GM23338 (cell line): ENCODE results near the gene CCDC24. TPM values are rescaled to one million over a fixed set of nuclear protein-coding genes. Genes with fewer than 3 reads are reported as not detected.

Experiments
- ATAC-seq: fragments of 200-7000 bp; cut with Tn5 transposase; 3 replicates; pipeline ENCODE4 v1.9.1; 2020
- DNase-seq: peaks from one replicate; pipeline ENCODE4 v3.0.0-alpha.2; 2015; ENCODE audit warnings: low spot score
- H2AFZ ChIP-seq: fragments of 200-600 bp; sonication (generic); 2 replicates; pipeline ENCODE4 v1.8.0; 2016; ENCODE audit warnings: antibody characterized with exemption, mild to moderate bottlenecking, moderate library complexity
- H3F3A ChIP-seq: fragments of 200-600 bp; sonication (generic); replicated peaks from 2 replicates; pipeline ENCODE4 v1.8.0; 2017; ENCODE audit warnings: antibody characterized with exemption, mixed run types, low read depth
- H3K27ac ChIP-seq: fragments of 200-600 bp; sonication (generic); 2 replicates; pipeline ENCODE4 v1.6.1; 2016; ENCODE audit warnings: low read depth
- H3K27me3 ChIP-seq: fragments of 200-600 bp; sonication (generic); 2 replicates; pipeline ENCODE4 v1.8.0; 2016; ENCODE audit warnings: mild to moderate bottlenecking, mixed run types, moderate library complexity; ENCODE audit not compliant: insufficient read depth
- H3K36me3 ChIP-seq: fragments of 200-600 bp; sonication (generic); 2 replicates; pipeline ENCODE4 v1.8.0; 2016; ENCODE audit warnings: mild to moderate bottlenecking; ENCODE audit not compliant: insufficient read depth
- H3K4me1 ChIP-seq: fragments of 200-600 bp; sonication (generic); 2 replicates; pipeline ENCODE4 v1.8.0; 2016; ENCODE audit warnings: mild to moderate bottlenecking, moderate library complexity; ENCODE audit not compliant: insufficient read depth
- H3K4me2 ChIP-seq: fragments of 200-600 bp; sonication (generic); 2 replicates; pipeline ENCODE4 v1.7.1; 2017; ENCODE audit warnings: mixed run types
- H3K4me3 ChIP-seq: fragments of 200-600 bp; sonication (generic); 2 replicates; pipeline ENCODE4 v1.6.1; 2016; ENCODE audit warnings: mixed run types
- H3K79me2 ChIP-seq: fragments of 200-600 bp; sonication (generic); replicated peaks from 2 replicates; pipeline ENCODE4 v1.8.0; 2017; ENCODE audit warnings: mild to moderate bottlenecking; ENCODE audit not compliant: insufficient read depth
- H3K9me2 ChIP-seq: fragments of 200-600 bp; sonication (generic); 2 replicates; pipeline ENCODE4 v1.8.0; 2017; ENCODE audit not compliant: insufficient read depth
- H4K20me1 ChIP-seq: fragments of 200-600 bp; sonication (generic); replicated peaks from 2 replicates; pipeline ENCODE4 v1.8.0; 2017; ENCODE audit warnings: mild to moderate bottlenecking; ENCODE audit not compliant: insufficient read depth
- H3K27ac Mint-ChIP-seq: 2 replicates; pipeline ENCODE4 v1.8.0; 2020; ENCODE audit warnings: inconsistent platforms, mild to moderate bottlenecking, moderate library complexity, mixed read lengths
- H3K27me3 Mint-ChIP-seq: 3 replicates; pipeline ENCODE4 v1.8.0; 2022; ENCODE audit warnings: low read depth, mild to moderate bottlenecking, moderate library complexity, mixed read lengths, inconsistent platforms; ENCODE audit not compliant: insufficient read depth, poor library complexity
- H3K36me3 Mint-ChIP-seq: 3 replicates; pipeline ENCODE4 v1.8.0; 2021; ENCODE audit warnings: low read depth, mild to moderate bottlenecking, inconsistent platforms, moderate library complexity, mixed read lengths
- H3K4me1 Mint-ChIP-seq: 3 replicates; pipeline ENCODE4 v1.8.0; 2020; ENCODE audit warnings: mild to moderate bottlenecking, inconsistent platforms, mixed read lengths
- H3K4me3 Mint-ChIP-seq: 3 replicates; pipeline ENCODE4 v1.8.0; 2021; ENCODE audit warnings: moderate library complexity, mild to moderate bottlenecking, inconsistent platforms, mixed read lengths
- H3K9me3 Mint-ChIP-seq: 3 replicates; pipeline ENCODE4 v1.8.0; 2020; ENCODE audit warnings: moderate library complexity, mild to moderate bottlenecking, inconsistent platforms, mixed read lengths
- EZH2 ChIP-seq: fragments of 200-600 bp; sonication (generic); IDR thresholded peaks from one replicate; pipeline ENCODE4 v1.8.0; 2017; ENCODE audit warnings: antibody characterized with exemption, mild to moderate bottlenecking, low read depth; ENCODE audit not compliant: unreplicated experiment
- EZH2phosphoT487 ChIP-seq: fragments of 200-600 bp; sonication (generic); IDR thresholded peaks from one replicate; pipeline ENCODE4 v1.8.1; 2018; ENCODE audit warnings: antibody characterized with exemption; ENCODE audit not compliant: unreplicated experiment
- JUNB ChIP-seq: IDR thresholded peaks from one replicate; pipeline ENCODE4 v1.6.1; 2016; ENCODE audit warnings: antibody characterized with exemption; ENCODE audit not compliant: unreplicated experiment
- NANOG ChIP-seq: IDR thresholded peaks from 2 replicates; pipeline ENCODE4 v1.6.1; 2016; ENCODE audit warnings: antibody characterized with exemption, borderline replicate concordance
- POLR2AphosphoS5 ChIP-seq: IDR thresholded peaks from 2 replicates; pipeline ENCODE4 v1.6.1; 2016; ENCODE audit warnings: antibody characterized with exemption, low read depth
- STAT1 ChIP-seq: IDR thresholded peaks from one replicate; pipeline ENCODE4 v1.6.1; 2016; ENCODE audit warnings: antibody characterized with exemption; ENCODE audit not compliant: unreplicated experiment
- ZNF114 ChIP-seq: fragments of 250-450 bp; sonication (Bioruptor Pico); IDR thresholded peaks from 2 replicates; pipeline ENCODE4 v1.5.0; 2020; ENCODE audit warnings: mild to moderate bottlenecking, moderate library complexity
- polyA plus RNA-seq: library from polyadenylated mRNA; unstranded; fragments of >200 nt; fragmentation: Nextera tagmentation; extraction: Ambion mirVana; gene quantifications from 2 replicates; pipeline ENCODE4 v1.2.1, GENCODE V29; 2016
- total RNA-seq: library from RNA; depleted of rRNA; stranded (reverse); fragments of >200 nt; shearing (Covaris generic); gene quantifications from 2 replicates; pipeline ENCODE4 v1.2.3, GENCODE V29; 2014
- TF ChIP-seq, protein P1 (sequence below): IDR thresholded peaks from 2 replicates; pipeline ENCODE4 v1.6.1; 2016; ENCODE audit warnings: antibody characterized with exemption
- TF ChIP-seq, protein P2 (sequence below): IDR thresholded peaks from one replicate; pipeline ENCODE4 v1.6.1; 2018; ENCODE audit warnings: antibody characterized with exemption; ENCODE audit not compliant: unreplicated experiment
- TF ChIP-seq, protein P3 (sequence below): fragments of 250-450 bp; sonication (Bioruptor Pico); IDR thresholded peaks from 2 replicates; pipeline ENCODE4 v1.5.0; 2020; ENCODE audit warnings: mild to moderate bottlenecking, moderate library complexity
- TF ChIP-seq, protein P4 (sequence below), 2 experiments: fragments of 200-600 bp in 1 of 2; sonication (generic) in 1 of 2; conservative IDR thresholded peaks; 2 replicates each; pipeline versions ENCODE4 v1.5.1 to v1.6.1; 2016 to 2017; ENCODE audit warnings: antibody characterized with exemption in 2 of 2, low read depth in 2 of 2, mild to moderate bottlenecking in 2 of 2, moderate library complexity in 1 of 2

CCDC24 gene
- total and polyA plus RNA-seq, 2 experiments from 2014 or later = 8.3 to 17.2 TPM

DNA sequence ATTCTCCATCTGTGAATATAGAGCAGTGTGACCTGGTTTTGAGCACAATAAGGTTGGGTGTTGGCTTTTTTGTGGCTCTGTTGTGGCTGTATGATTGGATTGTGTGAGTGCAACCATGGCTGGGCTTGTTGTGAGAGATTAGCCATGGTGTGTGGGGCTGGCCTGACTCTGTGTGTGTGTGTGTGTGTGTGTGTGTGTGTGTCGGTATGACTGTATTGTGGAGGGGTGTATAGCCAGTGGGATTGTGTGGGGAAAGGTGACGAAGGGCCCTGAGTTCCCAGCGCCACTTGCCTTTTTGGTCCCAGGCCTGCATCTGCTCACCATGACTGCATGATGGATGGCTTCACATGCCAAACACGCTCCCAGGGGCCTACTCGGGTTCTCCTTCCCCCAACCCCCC lies 45.8 kb downstream of the CCDC24 start:
- H3K9me3 Mint-ChIP-seq = no peaks in the 10 kb centered on the region
- ATAC-seq = no peak

More for the DNA sequence above, 45.8 kb downstream of the CCDC24 start:
- Histone ChIP-seq H2AFZ (no peak overlapping the region), H3K4me3 (no peak overlapping the region), H3K9me2 (no peaks in the 10 kb centered on the region), H3K4me1 (peaks cover 11% of the 10 kb centered on the region), H3K79me2 (no peaks in the 10 kb centered on the region), H4K20me1 (no peaks in the 10 kb centered on the region), H3K36me3 (no peaks in the 10 kb centered on the region), H3K27me3 (0 out of 2 replicates have a peak, but pooled peaks cover 3% of the 10 kb centered on the region), H3K27ac (no peak overlapping the region), H3F3A (peaks cover 7% of the 10 kb centered on the region; the same call in 1 of the 2 replicates), H3K4me2 (no peak overlapping the region)
- Mint-ChIP-seq H3K27me3 (no peaks in the 10 kb centered on the region), H3K27ac (no peak overlapping the region), H3K36me3 (no peaks in the 10 kb centered on the region), H3K4me1 (peaks cover 23% of the 10 kb centered on the region), H3K4me3 (no peak overlapping the region)
- no peak for DNase-seq
- no peak for TF ChIP-seq JUNB
- TF ChIP-seq, protein P1, sequence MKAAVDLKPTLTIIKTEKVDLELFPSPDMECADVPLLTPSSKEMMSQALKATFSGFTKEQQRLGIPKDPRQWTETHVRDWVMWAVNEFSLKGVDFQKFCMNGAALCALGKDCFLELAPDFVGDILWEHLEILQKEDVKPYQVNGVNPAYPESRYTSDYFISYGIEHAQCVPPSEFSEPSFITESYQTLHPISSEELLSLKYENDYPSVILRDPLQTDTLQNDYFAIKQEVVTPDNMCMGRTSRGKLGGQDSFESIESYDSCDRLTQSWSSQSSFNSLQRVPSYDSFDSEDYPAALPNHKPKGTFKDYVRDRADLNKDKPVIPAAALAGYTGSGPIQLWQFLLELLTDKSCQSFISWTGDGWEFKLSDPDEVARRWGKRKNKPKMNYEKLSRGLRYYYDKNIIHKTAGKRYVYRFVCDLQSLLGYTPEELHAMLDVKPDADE = no peak
- TF ChIP-seq EZH2 = no peak
- TF ChIP-seq, protein P2, sequence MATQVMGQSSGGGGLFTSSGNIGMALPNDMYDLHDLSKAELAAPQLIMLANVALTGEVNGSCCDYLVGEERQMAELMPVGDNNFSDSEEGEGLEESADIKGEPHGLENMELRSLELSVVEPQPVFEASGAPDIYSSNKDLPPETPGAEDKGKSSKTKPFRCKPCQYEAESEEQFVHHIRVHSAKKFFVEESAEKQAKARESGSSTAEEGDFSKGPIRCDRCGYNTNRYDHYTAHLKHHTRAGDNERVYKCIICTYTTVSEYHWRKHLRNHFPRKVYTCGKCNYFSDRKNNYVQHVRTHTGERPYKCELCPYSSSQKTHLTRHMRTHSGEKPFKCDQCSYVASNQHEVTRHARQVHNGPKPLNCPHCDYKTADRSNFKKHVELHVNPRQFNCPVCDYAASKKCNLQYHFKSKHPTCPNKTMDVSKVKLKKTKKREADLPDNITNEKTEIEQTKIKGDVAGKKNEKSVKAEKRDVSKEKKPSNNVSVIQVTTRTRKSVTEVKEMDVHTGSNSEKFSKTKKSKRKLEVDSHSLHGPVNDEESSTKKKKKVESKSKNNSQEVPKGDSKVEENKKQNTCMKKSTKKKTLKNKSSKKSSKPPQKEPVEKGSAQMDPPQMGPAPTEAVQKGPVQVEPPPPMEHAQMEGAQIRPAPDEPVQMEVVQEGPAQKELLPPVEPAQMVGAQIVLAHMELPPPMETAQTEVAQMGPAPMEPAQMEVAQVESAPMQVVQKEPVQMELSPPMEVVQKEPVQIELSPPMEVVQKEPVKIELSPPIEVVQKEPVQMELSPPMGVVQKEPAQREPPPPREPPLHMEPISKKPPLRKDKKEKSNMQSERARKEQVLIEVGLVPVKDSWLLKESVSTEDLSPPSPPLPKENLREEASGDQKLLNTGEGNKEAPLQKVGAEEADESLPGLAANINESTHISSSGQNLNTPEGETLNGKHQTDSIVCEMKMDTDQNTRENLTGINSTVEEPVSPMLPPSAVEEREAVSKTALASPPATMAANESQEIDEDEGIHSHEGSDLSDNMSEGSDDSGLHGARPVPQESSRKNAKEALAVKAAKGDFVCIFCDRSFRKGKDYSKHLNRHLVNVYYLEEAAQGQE = no peak
- no peak for TF ChIP-seq NANOG
- TF ChIP-seq STAT1 = no peak
- TF ChIP-seq, protein P3, sequence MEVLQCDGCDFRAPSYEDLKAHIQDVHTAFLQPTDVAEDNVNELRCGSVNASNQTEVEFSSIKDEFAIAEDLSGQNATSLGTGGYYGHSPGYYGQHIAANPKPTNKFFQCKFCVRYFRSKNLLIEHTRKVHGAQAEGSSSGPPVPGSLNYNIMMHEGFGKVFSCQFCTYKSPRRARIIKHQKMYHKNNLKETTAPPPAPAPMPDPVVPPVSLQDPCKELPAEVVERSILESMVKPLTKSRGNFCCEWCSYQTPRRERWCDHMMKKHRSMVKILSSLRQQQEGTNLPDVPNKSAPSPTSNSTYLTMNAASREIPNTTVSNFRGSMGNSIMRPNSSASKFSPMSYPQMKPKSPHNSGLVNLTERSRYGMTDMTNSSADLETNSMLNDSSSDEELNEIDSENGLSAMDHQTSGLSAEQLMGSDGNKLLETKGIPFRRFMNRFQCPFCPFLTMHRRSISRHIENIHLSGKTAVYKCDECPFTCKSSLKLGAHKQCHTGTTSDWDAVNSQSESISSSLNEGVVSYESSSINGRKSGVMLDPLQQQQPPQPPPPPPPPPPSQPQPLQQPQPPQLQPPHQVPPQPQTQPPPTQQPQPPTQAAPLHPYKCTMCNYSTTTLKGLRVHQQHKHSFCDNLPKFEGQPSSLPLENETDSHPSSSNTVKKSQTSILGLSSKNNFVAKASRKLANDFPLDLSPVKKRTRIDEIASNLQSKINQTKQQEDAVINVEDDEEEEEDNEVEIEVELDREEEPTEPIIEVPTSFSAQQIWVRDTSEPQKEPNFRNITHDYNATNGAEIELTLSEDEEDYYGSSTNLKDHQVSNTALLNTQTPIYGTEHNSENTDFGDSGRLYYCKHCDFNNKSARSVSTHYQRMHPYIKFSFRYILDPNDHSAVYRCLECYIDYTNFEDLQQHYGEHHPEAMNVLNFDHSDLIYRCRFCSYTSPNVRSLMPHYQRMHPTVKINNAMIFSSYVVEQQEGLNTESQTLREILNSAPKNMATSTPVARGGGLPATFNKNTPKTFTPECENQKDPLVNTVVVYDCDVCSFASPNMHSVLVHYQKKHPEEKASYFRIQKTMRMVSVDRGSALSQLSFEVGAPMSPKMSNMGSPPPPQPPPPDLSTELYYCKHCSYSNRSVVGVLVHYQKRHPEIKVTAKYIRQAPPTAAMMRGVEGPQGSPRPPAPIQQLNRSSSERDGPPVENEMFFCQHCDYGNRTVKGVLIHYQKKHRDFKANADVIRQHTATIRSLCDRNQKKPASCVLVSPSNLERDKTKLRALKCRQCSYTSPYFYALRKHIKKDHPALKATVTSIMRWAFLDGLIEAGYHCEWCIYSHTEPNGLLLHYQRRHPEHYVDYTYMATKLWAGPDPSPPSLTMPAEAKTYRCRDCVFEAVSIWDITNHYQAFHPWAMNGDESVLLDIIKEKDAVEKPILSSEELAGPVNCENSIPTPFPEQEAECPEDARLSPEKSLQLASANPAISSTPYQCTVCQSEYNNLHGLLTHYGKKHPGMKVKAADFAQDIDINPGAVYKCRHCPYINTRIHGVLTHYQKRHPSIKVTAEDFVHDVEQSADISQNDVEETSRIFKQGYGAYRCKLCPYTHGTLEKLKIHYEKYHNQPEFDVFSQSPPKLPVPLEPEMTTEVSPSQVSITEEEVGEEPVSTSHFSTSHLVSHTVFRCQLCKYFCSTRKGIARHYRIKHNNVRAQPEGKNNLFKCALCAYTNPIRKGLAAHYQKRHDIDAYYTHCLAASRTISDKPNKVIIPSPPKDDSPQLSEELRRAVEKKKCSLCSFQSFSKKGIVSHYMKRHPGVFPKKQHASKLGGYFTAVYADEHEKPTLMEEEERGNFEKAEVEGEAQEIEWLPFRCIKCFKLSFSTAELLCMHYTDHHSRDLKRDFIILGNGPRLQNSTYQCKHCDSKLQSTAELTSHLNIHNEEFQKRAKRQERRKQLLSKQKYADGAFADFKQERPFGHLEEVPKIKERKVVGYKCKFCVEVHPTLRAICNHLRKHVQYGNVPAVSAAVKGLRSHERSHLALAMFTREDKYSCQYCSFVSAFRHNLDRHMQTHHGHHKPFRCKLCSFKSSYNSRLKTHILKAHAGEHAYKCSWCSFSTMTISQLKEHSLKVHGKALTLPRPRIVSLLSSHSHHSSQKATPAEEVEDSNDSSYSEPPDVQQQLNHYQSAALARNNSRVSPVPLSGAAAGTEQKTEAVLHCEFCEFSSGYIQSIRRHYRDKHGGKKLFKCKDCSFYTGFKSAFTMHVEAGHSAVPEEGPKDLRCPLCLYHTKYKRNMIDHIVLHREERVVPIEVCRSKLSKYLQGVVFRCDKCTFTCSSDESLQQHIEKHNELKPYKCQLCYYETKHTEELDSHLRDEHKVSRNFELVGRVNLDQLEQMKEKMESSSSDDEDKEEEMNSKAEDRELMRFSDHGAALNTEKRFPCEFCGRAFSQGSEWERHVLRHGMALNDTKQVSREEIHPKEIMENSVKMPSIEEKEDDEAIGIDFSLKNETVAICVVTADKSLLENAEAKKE = no peak
- TF ChIP-seq ZNF114 (CRISPR knock-in tag) = no peak
- TF ChIP-seq, protein P4, sequence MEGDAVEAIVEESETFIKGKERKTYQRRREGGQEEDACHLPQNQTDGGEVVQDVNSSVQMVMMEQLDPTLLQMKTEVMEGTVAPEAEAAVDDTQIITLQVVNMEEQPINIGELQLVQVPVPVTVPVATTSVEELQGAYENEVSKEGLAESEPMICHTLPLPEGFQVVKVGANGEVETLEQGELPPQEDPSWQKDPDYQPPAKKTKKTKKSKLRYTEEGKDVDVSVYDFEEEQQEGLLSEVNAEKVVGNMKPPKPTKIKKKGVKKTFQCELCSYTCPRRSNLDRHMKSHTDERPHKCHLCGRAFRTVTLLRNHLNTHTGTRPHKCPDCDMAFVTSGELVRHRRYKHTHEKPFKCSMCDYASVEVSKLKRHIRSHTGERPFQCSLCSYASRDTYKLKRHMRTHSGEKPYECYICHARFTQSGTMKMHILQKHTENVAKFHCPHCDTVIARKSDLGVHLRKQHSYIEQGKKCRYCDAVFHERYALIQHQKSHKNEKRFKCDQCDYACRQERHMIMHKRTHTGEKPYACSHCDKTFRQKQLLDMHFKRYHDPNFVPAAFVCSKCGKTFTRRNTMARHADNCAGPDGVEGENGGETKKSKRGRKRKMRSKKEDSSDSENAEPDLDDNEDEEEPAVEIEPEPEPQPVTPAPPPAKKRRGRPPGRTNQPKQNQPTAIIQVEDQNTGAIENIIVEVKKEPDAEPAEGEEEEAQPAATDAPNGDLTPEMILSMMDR (conservative IDR thresholded peaks at IDR 0.05; ENCODE audit: low read depth in 2 of 2) = no peak
- no peak for TF ChIP-seq POLR2AphosphoS5
- no peak for TF ChIP-seq EZH2phosphoT487
